Activated CD4-positive, alpha-beta T cell treated with anti-CD3 and anti-CD28 coated beads, Interleukin-2, amount 50 U/mL, for 24 hours (primary cell): Measurements from ENCODE around the gene CPA4.

Source experiments
- DNase-seq, 2 donors: peaks; one replicate each; pipeline ENCODE4 v3.0.0-alpha.2; 2020; ENCODE audit warnings: low read depth in 1 of 2, low spot score in 1 of 2

CPA4 gene

DNA sequence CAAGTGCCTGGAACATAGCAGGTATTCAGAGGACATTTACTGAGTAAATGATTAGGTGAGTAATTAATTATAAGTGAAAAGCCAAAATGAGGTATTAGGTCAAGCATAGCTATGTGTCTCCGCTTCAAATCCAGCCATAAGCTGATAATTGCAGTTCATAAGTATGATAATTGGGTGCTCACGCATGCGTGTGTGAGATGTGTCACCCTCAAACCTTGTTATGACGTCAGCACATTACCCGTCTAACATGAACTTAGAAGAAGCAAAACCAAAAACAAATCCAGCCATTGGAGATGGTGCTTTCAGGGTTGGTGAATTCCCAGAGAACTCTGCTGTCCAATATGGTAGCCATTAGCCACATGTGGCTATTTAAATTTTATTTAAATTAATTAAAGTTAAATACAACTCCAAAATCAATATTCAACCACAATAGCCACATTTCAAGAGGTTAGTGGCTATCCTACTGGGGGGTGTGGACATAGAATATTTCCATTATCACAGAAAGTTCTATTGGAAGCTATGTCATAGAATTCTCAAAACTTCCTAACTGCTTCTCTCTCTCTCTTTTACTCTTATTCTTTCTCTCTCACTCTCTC is 51.4 kb downstream of the CPA4 start, which contains the start of gene CPA5:
TSS of gene CPA5 (plus strand) at position 546 of the 596 bp plus-strand sequence. CDS start 1,670 bp downstream, outside the sequence.
- no peak for DNase-seq

DNA sequence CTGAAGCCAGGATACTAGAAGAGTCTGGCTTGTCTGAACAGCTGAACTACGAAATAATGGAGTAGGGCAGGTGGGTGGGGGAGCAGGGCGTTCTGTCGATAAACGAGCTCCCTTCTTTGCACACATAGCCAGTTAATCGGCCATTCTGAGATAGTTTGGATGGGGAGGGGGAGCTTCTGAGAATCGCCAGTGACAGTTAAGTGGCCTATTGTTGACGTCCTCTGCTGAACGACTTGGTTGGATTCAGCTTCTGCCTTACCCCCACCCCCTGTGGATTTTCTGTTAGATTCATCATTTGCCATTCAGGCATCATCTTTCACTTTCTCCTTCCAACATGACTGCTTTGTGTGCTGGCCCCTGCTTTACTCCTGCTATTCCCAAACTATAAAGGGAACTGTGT is 52.2 kb downstream of the CPA4 start:
- DNase-seq, result no peak

DNA sequence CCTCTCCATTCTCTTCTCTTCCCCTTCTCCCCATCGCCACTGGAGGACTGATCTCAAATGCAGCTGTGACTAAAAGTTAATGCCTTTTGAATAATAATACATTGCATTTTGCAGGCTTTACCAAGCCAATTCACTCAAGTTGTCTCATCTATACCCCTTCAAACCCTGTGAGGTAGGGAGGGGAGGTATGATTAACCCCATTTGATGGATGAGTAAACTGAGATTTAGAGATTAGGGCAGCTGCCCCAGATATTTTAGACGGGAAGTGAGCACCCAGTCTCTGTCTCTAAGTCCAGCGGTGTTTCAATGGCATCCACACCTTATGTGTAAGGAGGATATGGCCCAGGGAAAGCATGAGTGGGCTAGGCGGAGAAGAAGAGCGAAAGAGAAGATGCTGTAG is 52.8 kb downstream of the CPA4 start:
- DNase-seq, result no peak

DNA sequence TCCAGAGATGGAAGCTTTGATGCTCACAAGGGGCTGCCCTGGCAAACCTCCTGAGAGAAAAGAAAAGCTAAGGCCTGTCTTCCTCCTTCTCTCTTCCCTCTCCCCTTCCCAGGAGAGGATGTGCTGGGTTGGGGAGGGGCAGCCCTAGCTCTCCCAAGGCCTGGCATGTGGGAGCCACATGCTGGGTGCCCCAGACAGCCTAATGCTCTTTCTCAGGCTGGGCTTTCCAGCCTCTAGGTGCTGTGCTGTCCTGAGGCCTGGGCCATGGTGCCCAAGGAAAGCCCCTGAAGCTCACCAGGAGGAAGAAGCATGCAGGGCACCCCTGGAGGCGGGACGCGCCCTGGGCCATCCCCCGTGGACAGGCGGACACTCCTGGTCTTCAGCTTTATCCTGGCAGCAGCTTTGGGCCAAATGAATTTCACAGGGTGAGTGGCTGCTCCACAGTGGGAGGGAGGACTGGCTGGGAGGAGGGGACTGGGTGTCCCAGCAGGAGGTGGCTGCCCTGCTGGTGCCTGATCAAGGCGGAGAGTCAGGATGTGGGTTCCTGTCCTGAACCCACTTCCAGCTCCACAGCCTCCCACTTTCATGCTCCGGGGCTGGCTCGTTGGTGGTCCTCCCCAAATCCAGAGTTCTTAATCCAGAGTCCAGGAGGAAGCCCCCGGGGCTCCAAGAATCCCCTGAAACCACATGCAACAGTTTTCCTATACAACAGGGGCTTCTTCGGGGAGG is 53.4 kb downstream of the CPA4 start:
- no peak for DNase-seq

DNA sequence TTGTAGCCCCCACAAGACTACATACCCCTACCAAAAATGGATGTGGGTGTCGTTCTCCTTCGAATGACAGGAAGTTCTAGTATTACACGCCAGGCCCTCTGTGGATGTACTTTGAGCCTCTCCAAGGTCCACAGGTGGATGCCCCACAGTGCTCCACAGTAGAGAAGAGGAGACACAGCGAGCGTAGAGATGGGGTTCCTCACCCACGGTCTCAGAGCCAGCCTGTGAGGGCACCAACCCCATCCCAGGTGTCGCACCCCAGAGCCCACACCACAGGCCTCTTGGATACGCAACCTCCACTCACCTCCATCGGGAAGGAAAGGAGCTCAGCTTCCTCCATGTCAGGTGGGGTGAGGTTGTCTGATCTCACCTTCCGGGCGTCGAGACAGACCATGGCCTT is 54.0 kb downstream of the CPA4 start:
- no peak for DNase-seq

DNA sequence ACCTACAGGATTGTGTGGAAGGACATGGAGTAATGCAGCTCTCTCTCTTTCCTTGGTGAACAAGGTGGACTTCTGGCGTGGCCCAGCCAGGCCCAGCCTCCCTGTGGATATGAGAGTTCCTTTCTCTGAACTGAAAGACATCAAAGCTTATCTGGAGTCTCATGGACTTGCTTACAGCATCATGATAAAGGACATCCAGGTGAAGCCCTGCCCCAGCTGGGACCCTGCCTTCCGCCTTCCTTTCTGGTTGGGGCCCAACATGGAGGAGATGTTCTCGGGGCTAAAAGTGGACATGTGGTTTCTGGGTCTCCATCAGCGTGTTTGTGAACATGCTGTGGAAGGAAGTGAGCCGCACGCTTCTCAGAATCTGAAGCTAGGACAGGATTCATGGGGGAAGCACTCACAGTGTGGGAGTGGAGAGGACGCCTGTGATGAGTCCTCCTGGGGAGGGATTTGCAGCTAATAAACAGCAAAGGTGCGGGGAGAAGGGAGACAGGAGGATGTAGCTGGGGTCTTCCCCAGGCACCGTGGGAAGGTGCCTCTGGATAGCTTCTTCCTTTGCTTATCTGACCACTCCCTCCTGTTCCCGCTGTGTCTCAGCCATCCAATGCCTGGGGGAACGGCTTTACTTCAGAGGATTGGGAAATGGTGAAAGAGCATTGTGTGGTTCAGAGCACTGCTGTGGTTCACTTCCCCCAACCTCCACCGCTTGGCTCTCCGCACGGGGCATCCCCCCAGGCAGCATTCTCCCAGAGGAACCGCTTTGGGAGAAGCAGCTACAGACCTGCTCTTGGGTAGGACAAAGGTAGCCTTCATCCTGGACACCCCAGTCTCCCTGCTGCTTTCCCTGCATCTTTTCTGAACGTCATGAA is 57.2 kb downstream of the CPA4 start:
- no peak for DNase-seq

DNA sequence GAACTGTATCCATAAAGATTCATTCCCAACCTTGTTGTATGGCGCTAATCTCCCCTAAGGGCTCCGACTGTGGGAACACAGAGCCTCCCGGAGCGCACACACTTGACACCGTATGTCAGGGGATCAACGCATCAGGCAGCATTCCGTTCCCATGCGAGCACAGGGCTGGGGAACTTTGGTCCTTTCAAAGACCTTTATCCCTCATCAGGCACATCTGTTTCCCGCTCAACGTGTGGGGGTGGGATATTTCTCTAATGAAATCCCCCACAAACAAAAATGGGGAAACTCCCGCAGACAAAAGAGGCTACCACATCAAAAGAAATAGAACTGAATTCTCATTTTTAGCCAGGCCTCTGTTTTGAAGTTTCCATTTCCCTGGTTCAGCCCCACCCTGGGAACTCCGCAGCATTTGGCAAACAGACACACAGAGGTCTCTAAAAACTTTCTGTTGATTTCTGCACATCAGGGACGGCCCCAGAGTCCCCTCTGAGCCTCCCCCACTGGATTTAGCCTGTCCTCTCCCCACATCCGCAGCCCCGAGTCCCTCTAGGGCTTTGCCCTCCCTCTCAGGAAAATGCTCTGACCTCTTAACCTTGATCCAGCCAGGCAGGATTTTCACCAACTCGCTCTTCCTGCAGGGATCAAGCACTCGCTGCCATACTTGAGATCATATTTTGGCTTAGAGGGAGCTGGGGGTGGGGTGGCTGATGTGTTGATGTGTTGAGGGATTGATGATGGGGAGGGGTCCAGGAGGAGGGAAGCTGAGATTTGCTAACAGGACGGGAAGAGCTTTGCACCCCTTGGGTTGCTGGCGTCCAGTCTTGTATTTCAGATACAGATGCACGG is 58.2 kb downstream of the CPA4 start:
- DNase-seq, result no peak

DNA sequence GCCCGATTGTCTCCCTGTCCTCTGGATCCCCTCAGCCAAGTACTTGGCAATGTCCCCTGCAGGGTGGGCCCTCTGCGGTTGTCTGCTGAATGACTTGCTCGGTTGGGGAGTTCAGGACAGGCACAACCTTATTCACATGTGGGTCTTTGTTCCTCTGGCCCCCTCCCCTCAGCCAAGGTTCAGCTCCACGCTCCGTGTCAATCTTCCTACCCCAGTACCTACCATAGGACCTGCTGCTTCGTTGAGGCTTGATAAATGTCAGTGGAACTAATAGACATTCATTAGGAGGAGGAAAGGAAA is 58.8 kb downstream of the CPA4 start:
- DNase-seq, result no peak

DNA sequence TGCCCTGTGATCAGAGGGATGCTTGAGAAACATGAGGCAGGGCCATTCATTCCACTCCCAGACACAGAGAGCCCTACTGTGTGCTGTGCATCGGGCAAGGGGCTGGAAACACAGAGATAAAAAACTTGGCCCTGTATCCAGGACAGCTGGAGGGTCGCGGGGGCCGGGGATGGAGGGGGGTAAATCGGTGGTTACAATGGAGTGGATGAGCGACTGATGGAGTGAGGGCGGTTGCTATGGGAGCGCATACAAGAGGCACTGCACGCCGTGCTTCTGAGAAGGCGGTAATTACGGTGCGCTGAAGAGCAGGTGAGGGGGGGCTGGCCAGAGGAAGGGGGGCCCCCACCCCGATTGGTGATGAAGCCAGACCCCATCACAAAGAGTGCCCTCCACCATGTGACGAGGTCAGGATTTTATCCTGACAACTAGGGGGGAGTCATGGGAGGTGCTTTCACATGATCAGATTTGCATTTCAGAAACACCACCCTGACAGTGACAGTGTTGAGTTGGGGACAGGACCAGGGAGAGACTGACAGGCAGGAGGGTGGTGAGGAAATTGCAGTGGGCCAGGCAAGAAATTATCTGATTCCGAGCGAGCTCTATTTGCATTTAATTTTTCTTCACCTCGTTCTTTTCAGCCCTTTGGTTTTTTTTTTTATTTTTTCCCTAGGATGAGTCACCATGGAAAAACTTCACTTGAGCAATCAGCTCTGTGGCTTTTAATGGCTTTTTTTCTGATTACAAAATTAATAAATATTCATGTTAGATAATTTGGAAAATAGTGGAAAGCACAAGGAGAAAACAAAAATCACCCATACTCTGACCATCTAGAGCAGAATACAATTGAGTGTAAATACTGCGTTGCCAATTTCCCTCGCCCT is 59.5 kb downstream of the CPA4 start:
- no peak for DNase-seq

DNA sequence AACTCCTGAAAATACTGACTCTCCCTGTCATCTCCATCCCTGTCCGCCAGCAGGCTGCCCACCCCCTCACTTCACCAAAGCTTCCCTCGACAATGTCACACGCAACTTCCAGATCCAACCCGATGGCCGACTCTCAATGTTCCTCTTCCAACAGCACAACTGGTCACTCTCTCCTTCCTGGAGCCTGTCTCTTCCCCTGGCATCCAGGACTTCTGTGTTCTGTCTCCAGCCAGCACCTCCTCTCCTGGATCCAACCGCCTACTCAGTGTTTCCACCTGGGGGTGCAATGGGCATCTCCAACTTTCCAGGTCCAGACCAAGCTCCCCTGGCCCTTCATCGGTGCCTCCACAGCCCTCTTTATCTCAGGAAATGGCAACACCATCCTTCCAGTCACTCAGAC is 60.2 kb downstream of the CPA4 start:
- no peak for DNase-seq

DNA sequence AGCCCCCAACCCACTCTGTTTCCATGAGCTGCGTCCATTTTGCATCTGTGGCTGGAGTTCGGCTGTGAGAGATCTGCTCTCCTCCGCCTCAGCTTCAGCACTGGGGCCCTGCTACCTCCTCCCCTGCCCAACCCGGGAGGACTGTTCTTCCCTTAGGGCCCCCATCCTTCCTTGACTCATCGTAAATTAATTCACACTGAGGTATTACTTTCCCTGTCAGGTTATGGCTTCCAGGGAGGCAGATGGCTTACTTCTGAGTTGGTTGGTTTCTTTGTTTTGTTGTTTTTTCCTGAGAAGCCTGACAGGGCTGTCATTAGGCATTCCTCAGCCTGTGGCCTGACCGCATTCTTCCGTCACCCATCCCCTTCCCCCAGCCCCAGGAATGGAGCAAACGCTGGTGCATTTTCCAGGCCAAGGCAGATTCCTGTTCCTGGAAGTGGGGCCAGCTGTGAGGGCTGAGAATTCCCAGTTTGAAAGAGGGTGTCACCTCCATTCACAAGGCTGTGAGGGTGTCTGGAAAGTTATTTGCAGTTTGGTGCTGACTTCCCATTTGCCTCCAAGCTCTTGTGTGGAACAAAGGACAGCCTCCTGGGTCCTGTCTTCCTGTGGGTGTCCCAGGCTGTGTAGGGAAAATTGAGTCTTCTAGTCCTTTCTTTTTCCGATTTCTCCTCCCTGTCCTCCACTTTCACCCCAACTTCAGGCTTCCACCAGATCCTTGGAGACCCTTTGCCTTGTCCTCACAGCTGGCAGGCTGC is 63.3 kb downstream of the CPA4 start:
- no peak for DNase-seq

DNA sequence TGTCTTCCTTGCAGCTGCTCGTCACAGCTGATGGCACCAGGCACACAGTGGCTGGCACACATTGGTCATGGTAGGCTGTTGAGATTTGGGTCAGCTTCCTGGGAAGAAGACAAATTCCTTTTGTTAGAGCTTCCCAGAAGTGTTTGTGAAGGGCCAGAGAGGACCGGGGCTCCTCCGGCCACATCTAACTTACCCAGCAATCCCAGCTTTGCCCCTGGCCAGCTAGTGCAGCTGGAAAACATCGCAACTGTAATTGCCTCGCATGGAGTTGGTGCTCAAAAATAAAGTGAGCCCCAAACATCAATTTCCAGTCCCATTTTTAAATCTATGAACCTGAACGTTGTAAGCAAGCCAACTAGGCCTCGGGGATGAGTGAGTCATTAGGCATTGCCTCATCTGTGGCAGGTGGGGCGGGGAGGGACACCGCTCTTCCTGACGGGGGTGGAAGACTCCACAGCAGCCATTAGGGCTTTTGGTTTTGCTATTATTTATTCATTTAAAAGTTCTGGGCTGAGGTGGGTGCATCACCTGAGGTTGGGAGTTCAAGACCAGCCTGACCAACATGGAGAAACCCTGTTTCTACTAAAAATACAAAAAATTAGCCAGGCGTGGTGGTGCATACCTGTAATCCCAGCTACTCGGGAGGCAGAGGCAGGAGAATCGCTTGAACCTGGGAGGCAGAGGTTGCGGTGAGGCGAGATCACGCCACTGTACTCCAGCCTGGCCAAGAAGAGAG is 64.1 kb downstream of the CPA4 start:
- DNase-seq, result no peak

DNA sequence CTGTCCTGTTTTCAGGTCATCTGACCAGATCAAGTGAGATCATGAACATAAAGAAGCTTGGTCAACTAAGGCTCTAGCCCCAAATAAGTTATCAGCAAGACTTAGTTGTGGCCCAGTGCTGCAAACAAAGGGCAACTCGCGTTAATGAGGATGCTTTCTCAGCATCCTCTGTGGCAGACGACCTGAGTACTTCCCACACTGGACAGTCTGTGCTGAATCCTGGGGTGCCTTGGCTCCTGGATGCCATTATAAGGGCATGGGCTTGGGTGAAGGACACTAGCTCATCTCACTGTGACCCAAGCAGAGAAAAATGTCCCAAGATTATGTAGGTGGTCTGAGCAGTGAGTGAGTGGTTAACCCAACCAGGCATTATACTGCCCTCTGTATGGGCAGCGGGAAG is 65.5 kb downstream of the CPA4 start:
- no peak for DNase-seq

DNA sequence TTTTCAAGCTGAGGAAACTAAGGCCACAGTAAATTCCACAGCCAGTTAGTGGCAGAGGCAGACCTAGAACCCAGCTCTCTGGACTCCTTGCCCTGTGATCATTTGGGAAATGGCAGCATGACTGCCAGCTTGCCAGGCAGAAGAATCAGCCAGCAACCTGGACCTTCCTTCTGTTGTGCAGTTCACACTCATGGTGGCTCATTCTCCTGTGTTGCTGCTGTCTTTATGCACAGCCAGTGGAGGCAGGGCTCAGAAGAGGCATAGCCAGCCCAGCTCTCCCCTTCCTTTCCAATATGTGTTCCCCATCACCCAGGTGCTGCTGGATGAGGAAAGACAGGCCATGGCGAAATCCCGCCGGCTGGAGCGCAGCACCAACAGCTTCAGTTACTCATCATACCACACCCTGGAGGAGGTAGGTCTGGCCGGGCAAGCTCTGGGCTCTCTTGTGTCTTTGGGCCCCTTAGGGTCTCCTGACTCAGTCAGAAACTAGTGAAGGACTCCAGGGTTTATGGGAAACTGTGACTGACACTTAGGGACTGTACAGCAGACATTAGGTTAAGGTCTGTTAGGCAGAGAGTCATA is 66.4 kb downstream of the CPA4 start:
- no peak for DNase-seq

DNA sequence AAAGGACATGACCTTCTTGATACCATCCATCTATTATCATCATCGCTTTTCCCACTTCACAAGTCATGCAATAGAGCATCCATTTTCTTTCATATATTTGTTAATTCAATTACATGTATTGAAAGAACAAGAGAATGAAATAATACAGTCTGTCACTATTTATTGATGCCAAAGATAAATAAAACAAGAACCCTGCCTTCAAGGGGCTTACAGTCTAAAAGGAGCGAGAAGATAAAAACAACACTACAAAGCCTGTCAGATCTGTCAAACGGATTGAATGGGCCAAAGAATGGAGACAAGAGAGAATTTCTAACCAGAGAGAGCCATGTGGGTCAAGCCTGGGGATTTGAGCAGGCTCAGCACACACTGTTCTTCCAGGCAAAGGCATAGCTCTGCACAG is 67.6 kb downstream of the CPA4 start:
- DNase-seq, result no peak

DNA sequence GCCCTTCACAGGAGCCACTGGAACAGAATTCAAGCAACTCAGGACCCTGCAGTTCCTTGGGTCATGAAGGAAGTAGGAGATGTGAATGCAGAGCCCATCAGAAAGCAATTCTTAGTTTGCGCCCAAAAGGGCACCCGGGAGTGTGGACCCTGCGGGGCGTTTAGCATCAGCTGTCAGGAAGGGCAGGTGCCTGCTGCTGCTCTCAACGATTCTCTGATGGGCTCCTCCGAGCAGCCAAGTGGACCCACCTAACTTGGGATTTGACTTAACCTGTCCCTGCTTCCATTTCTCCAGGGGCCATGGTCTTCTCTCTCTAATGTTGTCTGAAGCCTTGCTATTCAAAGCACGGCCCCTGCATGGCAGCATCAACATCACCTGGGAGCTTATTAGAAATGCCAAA is 68.7 kb downstream of the CPA4 start:
- DNase-seq, result no peak

DNA sequence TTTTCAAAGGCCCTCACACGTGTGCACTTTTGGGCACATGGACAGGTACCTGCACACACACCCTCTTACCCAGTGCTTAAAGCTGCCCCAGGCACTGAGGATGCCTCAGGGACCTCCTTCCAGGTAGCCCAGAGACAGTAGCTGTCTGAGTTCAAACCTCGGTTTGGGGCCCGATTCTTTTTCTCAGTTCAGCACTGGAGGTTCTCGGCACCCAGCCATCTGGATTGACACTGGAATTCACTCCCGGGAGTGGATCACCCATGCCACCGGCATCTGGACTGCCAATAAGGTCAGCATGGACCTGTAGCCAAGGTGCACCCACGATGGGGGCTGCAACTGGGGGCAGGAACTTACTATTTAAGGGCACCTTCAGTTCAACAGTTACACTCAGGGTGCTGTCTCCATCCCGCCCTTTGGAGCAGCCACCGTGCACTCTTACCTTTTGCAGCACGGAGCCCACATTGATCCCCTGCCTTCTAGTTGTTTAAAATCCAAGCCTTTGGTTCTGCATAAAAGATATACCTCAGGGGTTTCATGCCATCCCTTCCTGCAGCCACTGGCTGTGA is 69.4 kb downstream of the CPA4 start:
- no peak for DNase-seq
